ENCODE data around the gene ANKRD36. TPM values are rescaled to one million over a fixed set of nuclear protein-coding genes. Genes with fewer than 3 reads are reported as not detected.

ANKRD36 gene

Small RNAs within 50 kb of the gene (small RNA-seq; reads per million reads assigned to genes)
- gene RN7SL313P (ENCODE audit: insufficient read depth) = not detected
